Measurements from ENCODE around the gene CSRP3.
"Not testable (repeated sequence)": the region's sequence is repeated elsewhere in the genome, so short reads cannot be mapped to it uniquely, and the experiment has no call there.

GRCh38 chr11:19136884-19137283, 64.9 kb downstream of the CSRP3 start:
- TF ChIP-seq CTCF, POLR2A (IDR thresholded peaks at IDR 0.05): not testable (repeated sequence)

All from sigmoid colon (tissue), 3 donors.